ENCODE results near the gene RALA.

The RALA gene

GRCh38 chr7:39623047-39623731 lies at the start of gene RALA:
TSS of gene RALA (plus strand) at chr7:39623572. CDS start at chr7:39686668, 63,096 bp downstream.
- DNase-seq, result peak; percentile 88

GRCh38 chr7:39574673-39575349 lies 48.6 kb upstream of the RALA start:
- no peak for DNase-seq

- DNase-seq, result no peak
These were observed 46.0 kb upstream of the RALA start for GRCh38 chr7:39577229-39577874.

- DNase-seq, result peak; percentile 62
These were observed 43.1 kb upstream of the RALA start for GRCh38 chr7:39580149-39580874.

- no peak for DNase-seq
These were observed 40.8 kb upstream of the RALA start for GRCh38 chr7:39582536-39582935.

GRCh38 chr7:39583539-39583938 lies 39.8 kb upstream of the RALA start:
- DNase-seq, result no peak

GRCh38 chr7:39587393-39587792 lies 36.0 kb upstream of the RALA start:
- no peak for DNase-seq

- no peak for DNase-seq
These were observed 35.0 kb upstream of the RALA start for GRCh38 chr7:39588416-39588815.

- DNase-seq, result peak; percentile 26
These were observed 33.9 kb upstream of the RALA start for GRCh38 chr7:39589323-39590111.

- DNase-seq, result no peak
These were observed 30.8 kb upstream of the RALA start for GRCh38 chr7:39592586-39592985.

GRCh38 chr7:39594988-39595620 lies 28.3 kb upstream of the RALA start:
- DNase-seq, result no peak

GRCh38 chr7:39602351-39602750 lies 21.0 kb upstream of the RALA start:
- DNase-seq, result no peak

- no peak for DNase-seq
These were observed 19.4 kb upstream of the RALA start for GRCh38 chr7:39603924-39604323.

- DNase-seq, result no peak
These were observed 18.3 kb upstream of the RALA start for GRCh38 chr7:39605087-39605486.

GRCh38 chr7:39606352-39606751 lies 17.0 kb upstream of the RALA start:
- no peak for DNase-seq

GRCh38 chr7:39606941-39607340 lies 16.4 kb upstream of the RALA start:
- no peak for DNase-seq

- no peak for DNase-seq
These were observed 15.5 kb upstream of the RALA start for GRCh38 chr7:39607865-39608264.

- DNase-seq, result no peak
These were observed 15.1 kb upstream of the RALA start for GRCh38 chr7:39608278-39608677.

- no peak for DNase-seq
These were observed 14.0 kb upstream of the RALA start for GRCh38 chr7:39609113-39609934.

- no peak for DNase-seq
These were observed 13.5 kb upstream of the RALA start for GRCh38 chr7:39609935-39610263.

GRCh38 chr7:39613577-39613976 lies 9.8 kb upstream of the RALA start:
- DNase-seq, result no peak
